ENCODE measurements around the gene CCDC7.

DNA sequence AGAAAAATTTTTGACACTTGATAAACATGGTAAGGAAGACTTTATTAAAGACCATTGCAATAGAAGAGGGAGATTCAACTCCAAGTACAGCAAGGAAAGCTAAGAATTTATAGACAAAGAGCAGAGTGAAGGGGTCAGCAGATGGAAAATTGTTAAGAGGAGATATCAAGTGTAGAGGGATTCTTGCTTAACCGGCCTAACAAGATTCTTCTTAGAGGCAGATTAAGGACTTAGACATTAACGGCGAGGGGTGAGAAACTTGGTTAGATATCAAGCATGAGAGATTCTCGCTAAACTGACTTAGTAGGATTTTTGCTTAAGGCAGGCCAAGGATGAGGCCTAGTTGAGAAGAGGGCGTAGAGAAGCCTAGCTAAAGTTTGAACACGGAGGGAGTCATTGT is 436.1 kb downstream of the CCDC7 start:
- TF ChIP-seq EZH2 (IDR thresholded peaks at IDR 0.05; ENCODE audit: insufficient read depth, poor library complexity, severe bottlenecking): no peak
- TF ChIP-seq EZH2phosphoT487 (IDR thresholded peaks at IDR 0.05; ENCODE audit: insufficient read depth, low read depth): no peak

All from GM23248 (cell line).